H1 (cell line): Measurements from ENCODE around the gene ZNF496. TPM values are rescaled to one million over a fixed set of nuclear protein-coding genes. Genes with fewer than 3 reads are reported as not detected.

Experiments used
- CTCF ChIA-PET: fragments of 300-600 bp; sonication (Branson Sonifier 250); formaldehyde crosslinking; loops from one replicate; lab custom pipeline; 2021; ENCODE audit not compliant: partially characterized antibody; lab: Charles Lee
- POLR2A ChIA-PET: fragments of 300-600 bp; sonication (Branson Sonifier 250); formaldehyde crosslinking; loops from one replicate; lab custom pipeline; 2021; ENCODE audit warnings: inconsistent platforms; ENCODE audit not compliant: partially characterized antibody; lab: Charles Lee
- DNase-seq, 2 experiments: peaks; one replicate each; pipeline versions ENCODE4 v3.0.0 to v3.0.0-alpha.2; 2010 to 2022; ENCODE audit warnings: low spot score in 2 of 2, low read depth in 1 of 2, mixed read lengths in 1 of 2
- FAIRE-seq: peaks from 2 replicates; lab custom pipeline; 2011; peaks lifted over from hg19 to GRCh38; lab: Jason Lieb, UNC
- H2AFZ ChIP-seq: 2 replicates; pipeline ENCODE4 v1.8.1; 2012; ENCODE audit warnings: low read length, inconsistent platforms
- H2AK5ac ChIP-seq: 2 replicates; pipeline ENCODE4 v1.6.1; 2013; ENCODE audit warnings: low read depth, low read length
- H2BK120ac ChIP-seq: replicated peaks from 2 replicates; pipeline ENCODE3; 2013; ENCODE audit warnings: low read depth, low read length, inconsistent platforms
- H2BK12ac ChIP-seq: 2 replicates; pipeline ENCODE4 v1.6.1; 2013; ENCODE audit warnings: low read depth, low read length
- H2BK15ac ChIP-seq: 2 replicates; pipeline ENCODE4 v1.6.1; 2013; ENCODE audit warnings: low read length
- H2BK20ac ChIP-seq: 2 replicates; pipeline ENCODE4 v1.6.1; 2013; ENCODE audit warnings: low read length
- H2BK5ac ChIP-seq: 2 replicates; pipeline ENCODE4 v1.6.1; 2013; ENCODE audit warnings: low read depth, low read length
- H3K14ac ChIP-seq: 2 replicates; pipeline ENCODE4 v1.6.1; 2013; ENCODE audit warnings: inconsistent platforms; ENCODE audit not compliant: insufficient read length
- H3K18ac ChIP-seq: 2 replicates; pipeline ENCODE4 v1.6.1; 2013; ENCODE audit warnings: low read length; ENCODE audit errors: extremely low read depth
- H3K23ac ChIP-seq: 2 replicates; pipeline ENCODE4 v1.6.1; 2013; ENCODE audit warnings: inconsistent platforms; ENCODE audit not compliant: insufficient read length
- H3K23me2 ChIP-seq: 2 replicates; pipeline ENCODE4 v1.6.1; 2013; ENCODE audit warnings: low read depth, low read length
- H3K27ac ChIP-seq: 2 replicates; pipeline ENCODE4 v1.6.1; 2011; ENCODE audit warnings: low read depth, low read length, inconsistent platforms
- H3K27me3 ChIP-seq, 4 experiments: replicated peaks in 1 of 4; 1 replicate in 1 of 4; 2 replicates in 3 of 4; pipeline versions ENCODE4 v1.6.1 to v1.8.1; 2011 to 2013; ENCODE audit warnings: low read length in 3 of 4, mild to moderate bottlenecking in 3 of 4, inconsistent platforms in 2 of 4, mixed read lengths in 2 of 4, moderate library complexity in 1 of 4; ENCODE audit not compliant: control insufficient read depth in 3 of 4, insufficient read depth in 3 of 4; ENCODE audit errors: extremely low read depth in 1 of 4
- H3K36me3 ChIP-seq, 4 experiments: 2 replicates each; pipeline versions ENCODE4 v1.6.1 to v1.8.1; 2011 to 2013; ENCODE audit warnings: mild to moderate bottlenecking in 4 of 4, low read length in 3 of 4, moderate library complexity in 2 of 4, control low read depth in 1 of 4, inconsistent platforms in 1 of 4; ENCODE audit not compliant: insufficient read depth in 4 of 4, control insufficient read depth in 2 of 4
- H3K4ac ChIP-seq: replicated peaks from 2 replicates; pipeline ENCODE3; 2013; ENCODE audit warnings: low read length, low read depth, mixed read lengths, inconsistent platforms; ENCODE audit not compliant: insufficient read length
- H3K4me1 ChIP-seq, 4 experiments: replicated peaks in 1 of 4; 1 replicate in 1 of 4; 2 replicates in 3 of 4; pipeline versions ENCODE4 v1.6.1 to v1.8.1; 2011 to 2013; ENCODE audit warnings: low read length in 3 of 4, inconsistent platforms in 2 of 4, mixed read lengths in 1 of 4; ENCODE audit not compliant: insufficient read depth in 4 of 4, control insufficient read depth in 3 of 4
- H3K4me2 ChIP-seq, 2 experiments: 2 replicates each; pipeline versions ENCODE4 v1.6.1 to v1.8.1; 2011 to 2013; ENCODE audit warnings: low read depth in 2 of 2, low read length in 2 of 2, control low read depth in 1 of 2, inconsistent platforms in 1 of 2, mild to moderate bottlenecking in 1 of 2; ENCODE audit not compliant: insufficient read depth in 1 of 2
- H3K4me3 ChIP-seq, 4 experiments: fragments of 200-600, 300-600 bp in 1 of 4; sonication (generic), shearing (Covaris generic), sonication (Bioruptor Twin) in 1 of 4; 2 replicates each; pipeline versions ENCODE4 v1.5.1 to v1.8.1; 2011 to 2016; ENCODE audit warnings: low read length in 4 of 4, low read depth in 3 of 4, control low read depth in 2 of 4, inconsistent platforms in 2 of 4, mild to moderate bottlenecking in 2 of 4, mixed read lengths in 1 of 4, moderate library complexity in 1 of 4; ENCODE audit not compliant: insufficient read depth in 2 of 4; ENCODE audit errors: extremely low read depth in 1 of 4
- H3K56ac ChIP-seq: replicated peaks from 2 replicates; pipeline ENCODE3; 2013; ENCODE audit warnings: low read depth, mild to moderate bottlenecking, mixed read lengths, low read length, inconsistent platforms; ENCODE audit not compliant: insufficient read length
- H3K79me1 ChIP-seq: 2 replicates; pipeline ENCODE4 v1.6.1; 2013; ENCODE audit warnings: low read depth, low read length, control low read depth
- H3K79me2 ChIP-seq, 2 experiments: 2 replicates each; pipeline versions ENCODE4 v1.6.1 to v1.8.1; 2012 to 2013; ENCODE audit warnings: low read length in 2 of 2, mild to moderate bottlenecking in 2 of 2, inconsistent platforms in 1 of 2; ENCODE audit not compliant: insufficient read depth in 2 of 2, control insufficient read depth in 1 of 2
- H3K9ac ChIP-seq, 4 experiments: replicated peaks in 1 of 4; 1 replicate in 1 of 4; 2 replicates in 3 of 4; pipeline versions ENCODE4 v1.6.1 to v1.8.1; 2011 to 2013; ENCODE audit warnings: low read depth in 3 of 4, low read length in 3 of 4, control low read depth in 2 of 4, mild to moderate bottlenecking in 2 of 4, moderate library complexity in 2 of 4, inconsistent platforms in 1 of 4; ENCODE audit errors: extremely low read depth in 1 of 4
- H3K9me3 ChIP-seq, 2 experiments: 2 replicates each; pipeline versions ENCODE4 v1.6.1 to v1.8.1; 2012 to 2013; ENCODE audit warnings: mild to moderate bottlenecking in 2 of 2, moderate library complexity in 2 of 2, control low read depth in 1 of 2, inconsistent platforms in 1 of 2, low read depth in 1 of 2, low read length in 1 of 2, mixed read lengths in 1 of 2; ENCODE audit not compliant: insufficient read depth in 2 of 2
- H4K20me1 ChIP-seq, 2 experiments: replicated peaks in 1 of 2; 2 replicates each; pipeline versions ENCODE3 to v1.8.1; 2011 to 2013; ENCODE audit warnings: inconsistent platforms in 2 of 2, low read length in 2 of 2, mild to moderate bottlenecking in 1 of 2; ENCODE audit not compliant: insufficient read depth in 2 of 2, control insufficient read depth in 1 of 2
- H4K5ac ChIP-seq: 2 replicates; pipeline ENCODE4 v1.6.1; 2013; ENCODE audit warnings: low read length, low read depth, mixed read lengths, inconsistent platforms; ENCODE audit not compliant: insufficient read length
- H4K8ac ChIP-seq: 2 replicates; pipeline ENCODE4 v1.8.0; 2013; ENCODE audit warnings: mild to moderate bottlenecking, moderate library complexity, low read length, inconsistent platforms; ENCODE audit not compliant: insufficient read depth; ENCODE audit errors: extremely low read depth
- H4K91ac ChIP-seq: replicated peaks from 2 replicates; pipeline ENCODE3; 2013; ENCODE audit warnings: low read length, mixed read lengths, inconsistent platforms; ENCODE audit not compliant: insufficient read length
- NANOG ChIP-seq: IDR thresholded peaks from 2 replicates; pipeline ENCODE4 v1.6.1; 2011; ENCODE audit warnings: low read length, low read depth, mild to moderate bottlenecking, inconsistent platforms; ENCODE audit not compliant: insufficient read depth, poor library complexity, severe bottlenecking
- RNF2 ChIP-seq: fragments of 200-900, 300-1000 bp; sonication (generic); IDR thresholded peaks from 2 replicates; pipeline ENCODE4 v1.7.1; 2016; ENCODE audit warnings: borderline replicate concordance, low read depth, mild to moderate bottlenecking, antibody characterized with exemption, low read length; ENCODE audit not compliant: poor library complexity, severe bottlenecking; ENCODE audit errors: missing control alignments
- RXRA ChIP-seq: IDR thresholded peaks from 2 replicates; pipeline ENCODE4 v1.6.1; 2011; ENCODE audit warnings: low read depth, mild to moderate bottlenecking, low read length, moderate library complexity; ENCODE audit not compliant: insufficient read depth
- WGBS, 2 experiments: shearing (Covaris generic) in 1 of 2; methylation state at CpG; one replicate each; pipeline versions ENCODE4 v1.1.6 to v1.1.7; 2013 to 2015; ENCODE audit warnings: low lambda C conversion rate in 2 of 2, mixed read lengths in 2 of 2, inconsistent platforms in 1 of 2, low coverage in 1 of 2, missing lambda C conversion rate in 1 of 2; ENCODE audit not compliant: insufficient replicate concordance in 2 of 2, insufficient coverage in 1 of 2, insufficient read length in 1 of 2; ENCODE audit errors: extremely low coverage in 1 of 2, missing lambda C conversion rate in 1 of 2; 5-methylcytosine and 5-hydroxymethylcytosine counted together
- polyA plus RNA-seq, 7 experiments: library from polyadenylated mRNA; depleted of rRNA in 3 of 7; stranded (reverse) in 5 of 7; unstranded in 2 of 7; fragments of >200 nt in 5 of 7; fragments of 200-250 nt in 2 of 7; gene quantifications; 1 replicate in 5 of 7; 2 replicates in 1 of 7; 4 replicates in 1 of 7; pipeline versions ENCODE4 v1.2.1 to v1.2.3, GENCODE V29; 2011 to 2013; ENCODE audit warnings: missing spikeins in 2 of 7, mixed read lengths in 2 of 7
- total RNA-seq: library from RNA; stranded (reverse); fragmentation: NEBNext Ultra II Directional; extraction: Animal tissue kit (Norgen Biotek cat#: 25700); gene quantifications from 2 replicates; pipeline ENCODE4 v1.2.1, GENCODE V29; 2021

Gene ZNF496
- total and polyA plus RNA-seq, 2 of the 8 experiments (the other 6 are each of a cell fraction or from before 2014, with no cell fraction given) = 27.9 to 71.4 TPM

- CTCF ChIA-PET = interaction anchor here (1.1 to 1.5 kb wide), 3 partner anchors 11 to 40 kb away, joined by 3 to 5 read pairs (median 5); no protein-coding TSS in a partner anchor
- Histone ChIP-seq H2BK5ac (peak overlapping the region; percentile 95), H3K27me3 (no peaks in the 10 kb centered on the region), H2BK15ac (no peak overlapping the region; the same call in 1 of the 2 replicates), H3K27ac (peak overlapping the region; percentile 80), H3K4me1 (peaks cover 13 to 32% (median 20%) of the 10 kb centered on the region in 4 experiments; a peak in 6 of 7 replicates), H3K4me3 (peak overlapping the region; percentile 19 to 52 (median 46); a peak in 7 of 8 replicates), H3K9ac (peak overlapping the region in 3 of 4 experiments; percentile 42 to 62 (median 52); a peak in 5 of 7 replicates), H3K18ac (peak overlapping the region; percentile 85; the same call in 1 of the 2 replicates), H3K79me1 (no peaks in the 10 kb centered on the region), H3K14ac (no peak overlapping the region), H2BK12ac (peak overlapping the region; percentile 93), H4K8ac (no peak overlapping the region), H3K4me2 (peak overlapping the region; percentile 75 to 81), H4K91ac (peak overlapping the region; percentile 93), H3K79me2 (no peaks in the 10 kb centered on the region), H3K4ac (peak overlapping the region; percentile 87), H2AFZ (no peak overlapping the region), H4K5ac (peak overlapping the region; percentile 85), H3K23ac (no peak overlapping the region), H3K56ac (peak overlapping the region; percentile 79), H2AK5ac (peak overlapping the region; percentile 14; the same call in 1 of the 2 replicates), H2BK20ac (peak overlapping the region; percentile 98; the same call in 1 of the 2 replicates), H3K9me3 (peaks cover 3 to 4% of the 10 kb centered on the region in 2 experiments), H3K36me3 (no peaks in the 10 kb centered on the region), H2BK120ac (peak overlapping the region; percentile 97), H4K20me1 (no peaks in the 10 kb centered on the region), H3K23me2 (no peaks in the 10 kb centered on the region; the same call in 1 of the 2 replicates)
- WGBS, 2 experiments = 3% methylated on average over 7 of the region's 7 CpGs; no CpG with 5 or more reads in 1 of the 2 experiments
- DNase-seq (peak in 1 of 2 experiments; percentile 84), FAIRE-seq (peak; percentile 95)
- POLR2A ChIA-PET = interaction anchor here (0.6 to 1.5 kb wide), 6 partner anchors 11 to 44 kb away, joined by 3 to 10 read pairs (median 6); no protein-coding TSS in a partner anchor
- TF ChIP-seq RXRA (no peak), RNF2 (no peak), NANOG (peak; percentile 57)
Measured at GRCh38 chr1:247376659-247377058, 45.0 kb upstream of the ZNF496 start.
